GM12878 (cell line): ENCODE results near the gene TRIM7. TPM values are rescaled to one million over a fixed set of nuclear protein-coding genes. Genes with fewer than 3 reads are reported as not detected.

Experiments used
- ATF7 ChIP-seq: fragments of 450-650 bp; IDR thresholded peaks from 2 replicates; pipeline ENCODE4 v1.6.1; 2016; ENCODE audit warnings: low read depth, mild to moderate bottlenecking
- CBFB ChIP-seq: IDR thresholded peaks from 2 replicates; pipeline ENCODE4 v1.6.1; 2016; ENCODE audit warnings: antibody characterized with exemption, low read depth
- CHD4 ChIP-seq: fragments of 200-600 bp; sonication (generic); IDR thresholded peaks from 2 replicates; pipeline ENCODE4 v1.6.1; 2016; ENCODE audit warnings: mild to moderate bottlenecking
- CUX1 ChIP-seq: IDR thresholded peaks from 2 replicates; pipeline ENCODE4 v1.6.1; 2012; ENCODE audit warnings: improper control_type of control experiment, low read depth, low read length; ENCODE audit not compliant: insufficient replicate concordance
- ESRRA ChIP-seq: IDR thresholded peaks from 2 replicates; pipeline ENCODE4 v1.6.1; 2012; ENCODE audit warnings: mild to moderate bottlenecking, low read length, improper control_type of control experiment
- HDGF ChIP-seq: fragments of 450-650 bp; IDR thresholded peaks from 2 replicates; pipeline ENCODE4 v1.6.1; 2016; ENCODE audit warnings: antibody characterized with exemption
- IKZF2 ChIP-seq, 2 experiments: fragments of 450-650 bp; IDR thresholded peaks; 2 replicates each; pipeline ENCODE4 v1.6.1; 2017; ENCODE audit warnings: mild to moderate bottlenecking in 2 of 2, moderate library complexity in 2 of 2
- JUND ChIP-seq: IDR thresholded peaks from 2 replicates; pipeline ENCODE4 v1.6.1; 2012; ENCODE audit warnings: low read depth, mild to moderate bottlenecking, low read length, improper control_type of control experiment, moderate library complexity
- KLF5 ChIP-seq: fragments of 450-650 bp; IDR thresholded peaks from 2 replicates; pipeline ENCODE4 v1.6.1; 2014; ENCODE audit warnings: mild to moderate bottlenecking; ENCODE audit not compliant: partially characterized antibody
- NFXL1 ChIP-seq: fragments of 450-650 bp; IDR thresholded peaks from 2 replicates; pipeline ENCODE4 v1.6.1; 2017; ENCODE audit warnings: antibody characterized with exemption, mild to moderate bottlenecking, borderline replicate concordance
- NR2F1 ChIP-seq: fragments of 450-650 bp; conservative IDR thresholded peaks from 2 replicates; pipeline ENCODE4 v1.6.1; 2017; ENCODE audit warnings: mild to moderate bottlenecking
- RAD51 ChIP-seq: fragments of 450-650 bp; IDR thresholded peaks from 2 replicates; pipeline ENCODE4 v1.6.1; 2016; ENCODE audit warnings: moderate library complexity, mild to moderate bottlenecking, inconsistent platforms
- RELA ChIP-seq: fragments of 450-650 bp; IDR thresholded peaks from 2 replicates; pipeline ENCODE4 v1.8.0; 2014; ENCODE audit warnings: borderline replicate concordance; ENCODE audit not compliant: partially characterized antibody
- SREBF2 ChIP-seq: IDR thresholded peaks from 2 replicates; pipeline ENCODE4 v1.6.1; 2012; ENCODE audit warnings: mild to moderate bottlenecking, low read length
- SUZ12 ChIP-seq: fragments of 200-600 bp; sonication (generic); IDR thresholded peaks from one replicate; pipeline ENCODE4 v1.6.1; 2018; ENCODE audit warnings: antibody characterized with exemption, mild to moderate bottlenecking; ENCODE audit not compliant: unreplicated experiment
- ZNF217 ChIP-seq: fragments of 450-650 bp; IDR thresholded peaks from 2 replicates; pipeline ENCODE4 v1.6.1; 2017; ENCODE audit warnings: antibody characterized with exemption, mild to moderate bottlenecking
- ZNF24 ChIP-seq: fragments of 450-650 bp; IDR thresholded peaks from 2 replicates; pipeline ENCODE4 v1.6.1; 2017; ENCODE audit warnings: antibody characterized with exemption, mild to moderate bottlenecking
- ZSCAN29 ChIP-seq: fragments of 450-650 bp; IDR thresholded peaks from 2 replicates; pipeline ENCODE4 v1.6.1; 2017; ENCODE audit warnings: mild to moderate bottlenecking, moderate library complexity
- polyA plus RNA-seq, 11 experiments: library from polyadenylated mRNA; depleted of rRNA in 4 of 11; unstranded in 6 of 11; stranded (reverse) in 5 of 11; fragments of >200 nt; fragmentation: Nextera tagmentation in 4 of 11; fragmentation: Illumina TruSeq in 1 of 11; extraction: Ambion mirVana in 4 of 11; extraction: Trizol in 1 of 11; gene quantifications; 1 replicate in 1 of 11; 2 replicates in 10 of 11; pipeline versions ENCODE4 v1.2.1 to v1.2.3, GENCODE V29; 2011 to 2016; ENCODE audit warnings: inconsistent platforms in 2 of 11, missing spikeins in 2 of 11, low read depth in 1 of 11
- total RNA-seq, 4 experiments: library from RNA; depleted of rRNA in 3 of 4; stranded (reverse); fragments of >200 nt in 3 of 4; fragmentation: Illumina TruSeq in 1 of 4; extraction: Trizol in 1 of 4; gene quantifications; 2 replicates each; pipeline versions ENCODE4 v1.2.1 to v1.2.3, GENCODE V29; 2013 to 2021
- TF ChIP-seq, protein P1 (sequence below): fragments of 450-650 bp; IDR thresholded peaks from 2 replicates; pipeline ENCODE4 v1.6.1; 2017; ENCODE audit warnings: mild to moderate bottlenecking, low read depth, inconsistent platforms; ENCODE audit not compliant: poor library complexity, severe bottlenecking
- TF ChIP-seq, protein P2 (sequence below): fragments of 450-650 bp; IDR thresholded peaks from 2 replicates; pipeline ENCODE4 v1.6.1; 2016; ENCODE audit warnings: mild to moderate bottlenecking, moderate library complexity, borderline replicate concordance

The TRIM7 gene
- total and polyA plus RNA-seq, 10 of the 15 experiments (the other 5 are each of a cell fraction or from before 2014, with no cell fraction given) = 0.02 to 1.6 (median 0.41) TPM

- no peak for TF ChIP-seq NFXL1
- TF ChIP-seq RELA = peak; percentile 14
- no peak for TF ChIP-seq ESRRA
- TF ChIP-seq NR2F1 = peak; percentile 31; the same call in 1 of the 2 replicates
- TF ChIP-seq IKZF2 (IDR thresholded peaks at IDR 0.05) = peak in 1 of 2 experiments; percentile 14; a peak in 1 of 4 replicates
- peak; percentile 74 for TF ChIP-seq ATF7
- TF ChIP-seq, protein P1, sequence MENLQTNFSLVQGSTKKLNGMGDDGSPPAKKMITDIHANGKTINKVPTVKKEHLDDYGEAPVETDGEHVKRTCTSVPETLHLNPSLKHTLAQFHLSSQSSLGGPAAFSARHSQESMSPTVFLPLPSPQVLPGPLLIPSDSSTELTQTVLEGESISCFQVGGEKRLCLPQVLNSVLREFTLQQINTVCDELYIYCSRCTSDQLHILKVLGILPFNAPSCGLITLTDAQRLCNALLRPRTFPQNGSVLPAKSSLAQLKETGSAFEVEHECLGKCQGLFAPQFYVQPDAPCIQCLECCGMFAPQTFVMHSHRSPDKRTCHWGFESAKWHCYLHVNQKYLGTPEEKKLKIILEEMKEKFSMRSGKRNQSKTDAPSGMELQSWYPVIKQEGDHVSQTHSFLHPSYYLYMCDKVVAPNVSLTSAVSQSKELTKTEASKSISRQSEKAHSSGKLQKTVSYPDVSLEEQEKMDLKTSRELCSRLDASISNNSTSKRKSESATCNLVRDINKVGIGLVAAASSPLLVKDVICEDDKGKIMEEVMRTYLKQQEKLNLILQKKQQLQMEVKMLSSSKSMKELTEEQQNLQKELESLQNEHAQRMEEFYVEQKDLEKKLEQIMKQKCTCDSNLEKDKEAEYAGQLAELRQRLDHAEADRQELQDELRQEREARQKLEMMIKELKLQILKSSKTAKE = peak; percentile 86
- no peak for TF ChIP-seq SUZ12
- TF ChIP-seq ZNF217 = peak; percentile 94
- TF ChIP-seq RAD51 = 0 out of 2 replicates have a peak, but pooled peaks have one; percentile 6
- 0 out of 2 replicates have a peak, but pooled peaks have one; percentile 56 for TF ChIP-seq CBFB
- TF ChIP-seq CUX1 = no peak
- TF ChIP-seq SREBF2 = peak; percentile 88
- TF ChIP-seq HDGF = peak; percentile 47; the same call in 1 of the 2 replicates
- TF ChIP-seq, protein P2, sequence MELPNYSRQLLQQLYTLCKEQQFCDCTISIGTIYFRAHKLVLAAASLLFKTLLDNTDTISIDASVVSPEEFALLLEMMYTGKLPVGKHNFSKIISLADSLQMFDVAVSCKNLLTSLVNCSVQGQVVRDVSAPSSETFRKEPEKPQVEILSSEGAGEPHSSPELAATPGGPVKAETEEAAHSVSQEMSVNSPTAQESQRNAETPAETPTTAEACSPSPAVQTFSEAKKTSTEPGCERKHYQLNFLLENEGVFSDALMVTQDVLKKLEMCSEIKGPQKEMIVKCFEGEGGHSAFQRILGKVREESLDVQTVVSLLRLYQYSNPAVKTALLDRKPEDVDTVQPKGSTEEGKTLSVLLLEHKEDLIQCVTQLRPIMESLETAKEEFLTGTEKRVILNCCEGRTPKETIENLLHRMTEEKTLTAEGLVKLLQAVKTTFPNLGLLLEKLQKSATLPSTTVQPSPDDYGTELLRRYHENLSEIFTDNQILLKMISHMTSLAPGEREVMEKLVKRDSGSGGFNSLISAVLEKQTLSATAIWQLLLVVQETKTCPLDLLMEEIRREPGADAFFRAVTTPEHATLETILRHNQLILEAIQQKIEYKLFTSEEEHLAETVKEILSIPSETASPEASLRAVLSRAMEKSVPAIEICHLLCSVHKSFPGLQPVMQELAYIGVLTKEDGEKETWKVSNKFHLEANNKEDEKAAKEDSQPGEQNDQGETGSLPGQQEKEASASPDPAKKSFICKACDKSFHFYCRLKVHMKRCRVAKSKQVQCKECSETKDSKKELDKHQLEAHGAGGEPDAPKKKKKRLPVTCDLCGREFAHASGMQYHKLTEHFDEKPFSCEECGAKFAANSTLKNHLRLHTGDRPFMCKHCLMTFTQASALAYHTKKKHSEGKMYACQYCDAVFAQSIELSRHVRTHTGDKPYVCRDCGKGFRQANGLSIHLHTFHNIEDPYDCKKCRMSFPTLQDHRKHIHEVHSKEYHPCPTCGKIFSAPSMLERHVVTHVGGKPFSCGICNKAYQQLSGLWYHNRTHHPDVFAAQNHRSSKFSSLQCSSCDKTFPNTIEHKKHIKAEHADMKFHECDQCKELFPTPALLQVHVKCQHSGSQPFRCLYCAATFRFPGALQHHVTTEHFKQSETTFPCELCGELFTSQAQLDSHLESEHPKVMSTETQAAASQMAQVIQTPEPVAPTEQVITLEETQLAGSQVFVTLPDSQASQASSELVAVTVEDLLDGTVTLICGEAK = peak; percentile 69; the same call in 1 of the 2 replicates
- TF ChIP-seq KLF5 = peak; percentile 51
- TF ChIP-seq ZSCAN29 = peak; percentile 95
- TF ChIP-seq ZNF24 = peak; percentile 99
- no peak for TF ChIP-seq CHD4
- no peak for TF ChIP-seq JUND
These were observed 2.4 kb upstream of the TRIM7 start (continued) for GRCh38 chr5:181207214-181207959.
